Measurements from ENCODE around the gene MXRA7.

- no peak for TF ChIP-seq CTCF (IDR thresholded peaks at IDR 0.05; ENCODE audit: insufficient read depth, low read length, poor library complexity, severe bottlenecking)
- no peak for TF ChIP-seq EZH2phosphoT487 (conservative IDR thresholded peaks at IDR 0.05; ENCODE audit: low read length)
Observed at GRCh38 chr17:76737082-76737675, 26.4 kb upstream of the MXRA7 start, which contains the start of gene SRSF2.
